ENCODE results near the gene TTC14. TPM values are rescaled to one million over a fixed set of nuclear protein-coding genes. Genes with fewer than 3 reads are reported as not detected.

Gene TTC14
- total RNA-seq, 1 donor from 2014 or later = 38.3 TPM

DNA sequence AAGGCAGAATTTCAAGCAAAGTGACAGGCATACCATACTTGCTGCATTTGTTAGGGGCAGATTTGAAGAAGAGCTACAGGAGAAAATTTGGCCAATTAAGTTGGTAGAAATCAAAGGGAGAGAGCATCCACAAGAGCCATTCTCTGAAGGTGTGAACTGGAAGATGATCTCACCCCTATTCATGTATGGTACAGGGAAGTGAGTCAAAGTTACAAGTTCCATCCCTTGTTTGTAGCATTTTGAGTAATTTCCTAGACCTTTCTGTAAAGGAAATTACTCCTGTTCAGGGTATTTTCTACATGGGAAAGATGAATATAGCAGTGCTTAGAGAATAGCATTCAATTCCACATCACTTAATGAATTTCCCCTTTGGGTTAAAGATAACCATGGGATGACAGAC, 28.4 kb downstream of the TTC14 start:
- peak; percentile 17 for DNase-seq (ENCODE audit: low read depth, low spot score)

DNA sequence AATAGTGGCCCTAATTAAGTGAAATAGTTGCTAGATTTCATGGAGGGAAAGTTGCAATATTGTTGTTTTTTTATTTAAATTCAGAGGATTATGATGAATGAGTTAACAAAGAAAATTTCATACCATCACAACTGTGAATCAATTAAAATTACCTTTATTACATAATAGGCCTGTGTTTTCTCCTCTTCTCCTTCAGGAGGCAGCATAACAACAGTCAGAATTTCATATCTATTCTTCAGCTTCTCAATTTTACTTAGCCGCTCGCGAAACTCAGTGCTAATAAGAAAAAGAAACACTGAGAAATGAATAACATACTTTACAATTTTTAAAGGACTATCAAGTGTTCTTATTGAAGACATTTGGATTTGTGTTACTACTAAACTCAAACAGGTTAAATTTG, 29.4 kb downstream of the TTC14 start:
- DNase-seq (ENCODE audit: low read depth, low spot score) = no peak

DNA sequence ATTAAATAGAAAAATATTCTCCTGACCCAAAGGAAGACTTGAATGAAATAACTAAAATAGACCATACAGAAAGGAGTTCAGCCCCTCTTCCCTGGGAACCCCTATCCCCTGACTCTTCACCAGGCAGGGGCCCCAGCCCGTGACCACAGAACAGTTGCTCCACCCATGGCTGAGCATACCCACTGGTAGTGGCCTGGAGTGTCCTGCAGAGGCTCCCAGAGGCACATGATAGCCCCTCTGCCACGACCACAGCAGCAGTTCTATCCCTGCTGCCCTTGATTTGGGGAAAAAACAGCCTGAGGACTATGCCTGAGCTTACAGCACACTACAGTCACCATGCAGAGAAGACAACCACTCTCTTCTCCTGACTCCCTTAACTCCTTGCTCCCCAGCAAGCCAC, 31.8 kb downstream of the TTC14 start:
- DNase-seq (ENCODE audit: low read depth, low spot score) = no peak

DNA sequence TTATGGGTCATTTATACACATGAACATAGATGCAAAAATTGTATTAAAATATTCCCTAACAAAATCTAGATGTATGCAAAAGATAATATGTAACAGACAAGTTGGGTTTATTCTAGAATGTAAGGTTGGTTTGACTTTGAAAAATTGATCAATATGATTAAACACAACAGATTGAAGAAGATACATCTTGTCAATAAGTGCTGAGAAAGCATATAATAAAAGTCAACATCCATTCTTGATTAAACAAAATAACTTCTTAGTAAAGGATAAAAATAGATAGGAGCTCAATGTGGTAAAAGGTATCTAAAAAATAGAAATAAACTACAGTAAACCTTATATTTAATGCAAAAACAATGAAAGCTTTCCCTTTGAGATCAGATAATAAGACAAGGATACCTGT, 39.0 kb downstream of the TTC14 start:
- DNase-seq (ENCODE audit: low read depth, low spot score) = no peak

DNA sequence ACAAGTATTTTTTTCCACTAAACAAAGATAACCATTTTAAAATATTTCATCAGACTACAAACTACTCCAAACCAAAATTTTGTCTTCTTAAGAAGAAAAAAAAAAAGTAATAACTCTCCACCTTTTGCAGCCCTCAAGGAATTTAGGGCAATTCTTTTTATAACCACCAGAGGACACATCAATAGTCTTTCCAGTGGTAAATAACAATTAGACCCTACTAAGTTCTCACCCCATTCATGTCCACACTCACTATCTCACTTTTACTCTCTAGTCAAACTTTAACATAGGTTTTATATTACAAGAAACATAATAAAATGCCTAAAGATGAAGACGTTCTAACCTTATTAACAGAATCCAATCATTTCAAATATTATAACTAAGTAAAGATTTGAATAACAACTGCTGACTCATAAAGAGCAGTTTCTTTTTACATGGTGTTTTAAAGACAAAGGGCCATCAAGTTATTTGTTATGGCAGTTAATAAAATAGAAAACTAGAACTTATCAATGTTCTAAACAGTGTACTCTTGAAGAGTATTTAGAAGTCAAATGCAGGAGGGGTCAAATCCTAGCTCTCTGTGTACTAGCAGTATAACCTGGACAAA, 44.3 kb downstream of the TTC14 start:
- no peak for DNase-seq (ENCODE audit: low read depth, low spot score)

DNA sequence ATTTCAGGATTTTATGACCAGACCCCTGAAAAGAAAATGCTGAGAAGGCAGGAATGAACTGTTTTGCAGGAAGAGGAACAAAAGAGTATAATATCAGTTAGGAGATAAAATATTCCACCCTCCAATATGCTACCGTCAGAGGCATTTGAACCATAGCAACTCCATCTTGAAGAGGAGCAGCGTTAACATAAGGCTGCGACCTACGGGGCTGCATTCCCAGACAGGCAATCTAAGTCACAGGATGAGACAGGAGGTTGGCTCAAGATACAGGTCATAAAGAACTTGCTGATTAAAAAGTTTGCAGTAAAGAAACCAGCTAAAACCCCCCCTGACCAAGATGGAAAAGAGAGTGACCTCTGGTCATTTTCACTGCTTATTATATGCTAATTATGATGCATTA, 54.4 kb downstream of the TTC14 start:
- DNase-seq (ENCODE audit: low read depth, low spot score) = no peak

DNA sequence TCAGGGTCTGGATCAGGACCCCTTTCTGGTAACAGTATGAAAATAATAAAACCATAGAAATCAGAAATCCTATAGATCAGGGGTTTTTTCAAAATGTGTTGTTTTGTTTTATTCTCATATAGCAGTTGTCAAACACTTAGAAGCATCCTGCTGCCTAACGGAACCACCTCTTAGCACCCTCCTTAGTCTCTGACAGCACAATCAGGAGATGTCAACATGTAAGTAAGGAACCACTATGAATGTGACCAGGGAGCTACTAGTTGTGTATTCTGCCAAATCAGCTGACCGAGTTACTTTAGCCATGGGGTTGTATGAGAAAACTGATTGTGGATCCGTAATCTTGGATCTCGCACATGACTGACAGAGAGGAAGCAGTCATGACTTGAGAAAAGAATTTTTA, 55.1 kb downstream of the TTC14 start:
- DNase-seq (ENCODE audit: low read depth, low spot score) = no peak

Other genes starting within 250 kb of the TTC14 start
- not detected in 2 replicates for gene CCDC39, start 77.3 kb downstream of the TTC14 start, total RNA-seq